Measurements from ENCODE around the gene TMEM176B. TPM values are rescaled to one million over a fixed set of nuclear protein-coding genes. Genes with fewer than 3 reads are reported as not detected.

The TMEM176B gene
- total and polyA plus RNA-seq, 2 donors from 2014 or later: 345 to 542 TPM

- no peak for TF ChIP-seq CTCF (IDR thresholded peaks at IDR 0.05; ENCODE audit: borderline replicate concordance, extremely low read depth, insufficient read depth)
- FAIRE-seq (no peak), DNase-seq (no peak)
- H3K4me3 ChIP-seq (ENCODE audit: low read length in 3 of 3): no peak overlapping the region
- H3K27ac ChIP-seq (ENCODE audit: low read depth in 2 of 2, low read length in 2 of 2): no peak overlapping the region
- H3K27me3 ChIP-seq (ENCODE audit: control insufficient read depth, insufficient read depth, low read length): no peaks in the 10 kb centered on the region
- no peaks in the 10 kb centered on the region for H3K36me3 ChIP-seq (ENCODE audit: control insufficient read depth in 2 of 3, insufficient read depth in 3 of 3, low read length in 3 of 3)
- no peaks in the 10 kb centered on the region for H3K4me1 ChIP-seq (ENCODE audit: control insufficient read depth in 2 of 3, insufficient read depth in 2 of 3, low read depth in 1 of 3, low read length in 3 of 3)
- no peak overlapping the region for H3K9ac ChIP-seq (ENCODE audit: low read length in 3 of 3)
- intact Hi-C loops (cut with DNase I): no loop called here
- no peaks in the 10 kb centered on the region for H3K9me3 ChIP-seq (ENCODE audit: control insufficient read depth in 2 of 3, insufficient read depth in 1 of 3, low read length in 3 of 3)
Measured at GRCh38 chr7:150754951-150755350, 45.2 kb downstream of the TMEM176B start.

- H3K27me3 ChIP-seq (ENCODE audit: control insufficient read depth, insufficient read depth, low read length): no peaks in the 10 kb centered on the region
- DNase-seq: peak in 2 of 5 donors; percentile 32 to 38
- intact Hi-C loops (cut with DNase I): no loop called here
Measured at GRCh38 chr7:150753826-150754603, 46.1 kb downstream of the TMEM176B start.

GRCh38 chr7:150753239-150753638 lies 46.9 kb downstream of the TMEM176B start:
- Histone ChIP-seq H3K9ac (ENCODE audit: low read length in 3 of 3) (no peak overlapping the region), H3K4me1 (ENCODE audit: control insufficient read depth in 2 of 3, insufficient read depth in 2 of 3, low read depth in 1 of 3, low read length in 3 of 3) (no peaks in the 10 kb centered on the region), H3K36me3 (ENCODE audit: control insufficient read depth in 2 of 3, insufficient read depth in 3 of 3, low read length in 3 of 3) (no peaks in the 10 kb centered on the region), H3K27ac (ENCODE audit: low read depth in 2 of 2, low read length in 2 of 2) (no peak overlapping the region), H3K9me3 (ENCODE audit: control insufficient read depth in 2 of 3, insufficient read depth in 1 of 3, low read length in 3 of 3) (no peaks in the 10 kb centered on the region), H3K27me3 (ENCODE audit: control insufficient read depth, insufficient read depth, low read length) (no peaks in the 10 kb centered on the region), H3K4me3 (ENCODE audit: low read length in 3 of 3) (no peak overlapping the region)
- FAIRE-seq (no peak), DNase-seq (no peak)
- no peak for TF ChIP-seq CTCF (IDR thresholded peaks at IDR 0.05; ENCODE audit: borderline replicate concordance, extremely low read depth, insufficient read depth)
- intact Hi-C loops (cut with DNase I): no loop called here

More at GRCh38 chr7:150753826-150754603, 46.1 kb downstream of the TMEM176B start:
- TF ChIP-seq CTCF (IDR thresholded peaks at IDR 0.05; ENCODE audit: borderline replicate concordance, extremely low read depth, insufficient read depth): no peak
- Histone ChIP-seq H3K4me3 (ENCODE audit: low read length in 3 of 3) (no peak overlapping the region), H3K27ac (ENCODE audit: low read depth in 2 of 2, low read length in 2 of 2) (no peak overlapping the region), H3K4me1 (ENCODE audit: control insufficient read depth in 2 of 3, insufficient read depth in 2 of 3, low read depth in 1 of 3, low read length in 3 of 3) (no peaks in the 10 kb centered on the region), H3K36me3 (ENCODE audit: control insufficient read depth in 2 of 3, insufficient read depth in 3 of 3, low read length in 3 of 3) (no peaks in the 10 kb centered on the region), H3K9me3 (ENCODE audit: control insufficient read depth in 2 of 3, insufficient read depth in 1 of 3, low read length in 3 of 3) (no peaks in the 10 kb centered on the region), H3K9ac (ENCODE audit: low read length in 3 of 3) (no peak overlapping the region)
- FAIRE-seq: no peak
